Heart right ventricle (tissue), 16 donors: Measurements from ENCODE around the gene YKT6. TPM values are rescaled to one million over a fixed set of nuclear protein-coding genes. Genes with fewer than 3 reads are reported as not detected.

ENCODE experiments used
- ATAC-seq, 8 donors: fragments of 200-7000 bp; cut with Tn5 transposase; one replicate each; pipeline ENCODE4 v1.9.1; 2020; ENCODE audit warnings: mild to moderate bottlenecking in 8 of 8, moderate library complexity in 8 of 8, moderate number of reproducible peaks in 1 of 8
- DNase-seq, 2 donors: peaks; one replicate each; pipeline ENCODE4 v3.0.0-alpha.2; 2020
- H3K27ac ChIP-seq, 10 donors: fragments of 200-600 bp; sonication (generic) in 2 of 10; one replicate each; pipeline versions ENCODE4 v1.5.0 to v1.8.0; 2020 to 2022; ENCODE audit warnings: mild to moderate bottlenecking in 3 of 10
- H3K27me3 ChIP-seq, 7 donors: fragments of 200-600 bp; one replicate each; pipeline ENCODE4 v1.8.0; 2021 to 2022; ENCODE audit warnings: mild to moderate bottlenecking in 2 of 7
- H3K36me3 ChIP-seq, 9 donors: fragments of 200-600 bp; sonication (generic) in 1 of 9; one replicate each; pipeline versions ENCODE4 v1.5.0 to v1.8.0; 2020 to 2022; ENCODE audit warnings: mild to moderate bottlenecking in 2 of 9
- H3K4me1 ChIP-seq, 9 donors: fragments of 200-600 bp; sonication (generic) in 1 of 9; one replicate each; pipeline versions ENCODE4 v1.5.0 to v1.8.0; 2020 to 2022; ENCODE audit warnings: mild to moderate bottlenecking in 4 of 9
- H3K4me3 ChIP-seq, 10 donors: fragments of 200-600 bp; sonication (generic) in 2 of 10; one replicate each; pipeline versions ENCODE4 v1.5.0 to v1.8.0; 2020 to 2022; ENCODE audit warnings: mild to moderate bottlenecking in 7 of 10, moderate library complexity in 2 of 10
- H3K9me3 ChIP-seq, 11 donors: fragments of 200-600 bp in 10 of 11; sonication (generic) in 2 of 11; one replicate each; pipeline versions ENCODE4 v1.5.0 to v1.8.0; 2013 to 2022; ENCODE audit warnings: mild to moderate bottlenecking in 2 of 11, control low read depth in 1 of 11, moderate library complexity in 1 of 11
- CTCF ChIP-seq, 9 donors: fragments of 200-600 bp; sonication (generic) in 2 of 9; IDR thresholded peaks; one replicate each; pipeline versions ENCODE4 v1.5.0 to v1.8.0; 2021 to 2022; ENCODE audit warnings: antibody characterized with exemption in 9 of 9, mild to moderate bottlenecking in 5 of 9, moderate library complexity in 1 of 9
- WGBS, 2 donors: extraction: QIAGEN DNeasy Blood & Tissue Kit; methylation state at CpG; one replicate each; pipeline ENCODE4 v1.1.7; 2013; ENCODE audit warnings: inconsistent platforms in 1 of 2; 5-methylcytosine and 5-hydroxymethylcytosine counted together
- intact Hi-C, 10 donors: fragments of 100-400 bp; cut with DNase I; formaldehyde crosslinking; loops; one replicate each; pipeline versions ENCODE4 v1.11.1 to v1.14.2; 2022
- polyA plus RNA-seq, 2 donors: library from polyadenylated mRNA; stranded (reverse); fragments of 200-250 nt; gene quantifications; one replicate each; pipeline ENCODE4 v1.2.3, GENCODE V29; 2013
- total RNA-seq, 10 donors: library from RNA; stranded (reverse); fragmentation: NEBNext Ultra II Directional in 3 of 10; extraction: Animal tissue kit (Norgen Biotek cat#: 25700) in 3 of 10; gene quantifications; one replicate each; pipeline versions ENCODE4 v1.2.1 to v1.2.4, GENCODE V29; 2021 to 2023
- donor health status: Arrhythmogenic right ventricular cardiomyopathy.
- donor health status: ischemic (EF 13 %, LVEDD 7.1; RV severe dilation, severe dysfunction).
- donor health status: healthy with polysubstance abuse.
- donor health status: DM: no; HTN: yes; CAD: no.
- donor health status: DM: no; HTN: no; CAD: no.
- donor health status: ischemic (EF 25% LVEDD 6.9; RV normal size, moderate dysfunction).
- donor health status: ischemic (EF 25% LVEDD 5.7; RV mildly dilated, moderate dysfunction).
- donor health status: healthy.
- donor health status: DM: yes; HTN: yes; CAD: no.
- donor health status: Ischemic cardiomyopathy.
- donor health status: ischemic (EF 35%, LVEDD 5.7; RV mildly dilated, moderate dysfunction).
- donor health status: nonischemic (EF 11% LVEDD 7.7; RV severe dilation, severe dysfunction).
- donor health status: DM: yes; HTN: yes; CAD: no.
- donor health status: PGD.
- donor health status: ischemic (EF 29% LVEDD 5.4; RV normal size, mild dysfunction).
- donor health status: nonischemic (EF 23%, LVEDD 6.1; RV moderate dilation, normal function).

The YKT6 gene
- total and polyA plus RNA-seq, 12 donors, result 27.7 to 79.6 (median 47.7) TPM

- no peak overlapping the region for H3K4me3 ChIP-seq
- H3K27me3 ChIP-seq, result no peaks in the 10 kb centered on the region
- H3K36me3 ChIP-seq, result peaks cover 0 to 35% (median 12%) of the 10 kb centered on the region in 9 donors
- 77 to 78% methylated on average over 8 of the region's 8 CpGs for WGBS, 2 donors
- ATAC-seq (peak in 1 of 8 donors; percentile 1), DNase-seq (peak in 1 of 2 donors; percentile 7)
- peaks cover 0 to 5% (median 0%) of the 10 kb centered on the region in 9 donors for H3K4me1 ChIP-seq
- no peak for TF ChIP-seq CTCF (IDR thresholded peaks at IDR 0.05)
- no peak overlapping the region for H3K27ac ChIP-seq
- intact Hi-C loops, result no loop called here
- H3K9me3 ChIP-seq, result no peaks in the 10 kb centered on the region
Observed at GRCh38 chr7:44216019-44216418, 15.2 kb downstream of the YKT6 start.

- TF ChIP-seq CTCF (IDR thresholded peaks at IDR 0.05), result no peak
- peaks cover 0 to 28% (median 5%) of the 10 kb centered on the region in 9 donors for H3K36me3 ChIP-seq
- no peak for ATAC-seq
- intact Hi-C loops, result no loop called here
- peak in 1 of 2 donors; percentile 6 for DNase-seq
- no peaks in the 10 kb centered on the region for H3K27me3 ChIP-seq
- H3K4me1 ChIP-seq, result peaks cover 0 to 5% (median 0%) of the 10 kb centered on the region in 9 donors
- no peaks in the 10 kb centered on the region for H3K9me3 ChIP-seq
- no peak overlapping the region for H3K4me3 ChIP-seq
- H3K27ac ChIP-seq, result no peak overlapping the region
- WGBS, 2 donors, result 76% methylated on average over 13 of the region's 13 CpGs
Observed at GRCh38 chr7:44216521-44217222, 15.9 kb downstream of the YKT6 start.

GRCh38 chr7:44217223-44217714, 16.5 kb downstream of the YKT6 start:
- TF ChIP-seq CTCF (IDR thresholded peaks at IDR 0.05), result no peak
- no peak for DNase-seq
- Histone ChIP-seq H3K27me3 (no peaks in the 10 kb centered on the region), H3K36me3 (peaks cover 0 to 22% (median 4%) of the 10 kb centered on the region in 9 donors), H3K27ac (no peak overlapping the region), H3K9me3 (no peaks in the 10 kb centered on the region), H3K4me3 (no peak overlapping the region), H3K4me1 (peaks cover 0 to 5% (median 0%) of the 10 kb centered on the region in 9 donors)
- no peak for ATAC-seq
- WGBS, 2 donors, result 82 to 85% methylated on average over 19 of the region's 19 CpGs
- intact Hi-C loops, result no loop called here

GRCh38 chr7:44217852-44218402, 17.1 kb downstream of the YKT6 start:
- no peak overlapping the region for H3K4me3 ChIP-seq
- H3K9me3 ChIP-seq, result no peaks in the 10 kb centered on the region
- ATAC-seq (no peak), DNase-seq (peak in 1 of 2 donors; percentile 9)
- H3K27me3 ChIP-seq, result no peaks in the 10 kb centered on the region
- 81 to 83% methylated on average over 17 of the region's 17 CpGs for WGBS, 2 donors
- peaks cover 0 to 5% (median 0%) of the 10 kb centered on the region in 9 donors for H3K4me1 ChIP-seq
- no peak overlapping the region for H3K27ac ChIP-seq
- no peak for TF ChIP-seq CTCF (IDR thresholded peaks at IDR 0.05)
- intact Hi-C loops, result no loop called here
- peaks cover 0 to 16% (median 4%) of the 10 kb centered on the region in 9 donors for H3K36me3 ChIP-seq
